Neural cell (in vitro differentiated cells): ENCODE measurements around the gene VSNL1.

Experiments used
- CTCF ChIP-seq: fragments of 450-650 bp; IDR thresholded peaks from 2 replicates; pipeline ENCODE4 v1.5.1; 2014; ENCODE audit warnings: antibody characterized with exemption, mild to moderate bottlenecking, moderate library complexity; ENCODE audit not compliant: poor library complexity, severe bottlenecking
- EP300 ChIP-seq: fragments of 450-650 bp; conservative IDR thresholded peaks from 2 replicates; pipeline ENCODE4 v1.6.1; 2014; ENCODE audit warnings: antibody characterized with exemption, mild to moderate bottlenecking, moderate library complexity; ENCODE audit not compliant: poor library complexity, severe bottlenecking
- EZH2 ChIP-seq: fragments of 200-600, 300-800 bp; shearing (Covaris generic), sonication (generic); IDR thresholded peaks from 2 replicates; pipeline ENCODE4 v1.6.1; 2014; ENCODE audit warnings: antibody characterized with exemption, low read length, borderline replicate concordance, mild to moderate bottlenecking; ENCODE audit not compliant: insufficient read depth, poor library complexity, severe bottlenecking
- RAD21 ChIP-seq: fragments of 450-650 bp; conservative IDR thresholded peaks from 2 replicates; pipeline ENCODE4 v1.6.1; 2014; ENCODE audit warnings: antibody characterized with exemption, mild to moderate bottlenecking, moderate library complexity
- SMC3 ChIP-seq: fragments of 450-650 bp; conservative IDR thresholded peaks from 2 replicates; pipeline ENCODE4 v1.6.1; 2014; ENCODE audit warnings: antibody characterized with exemption, mild to moderate bottlenecking, moderate library complexity; ENCODE audit not compliant: poor library complexity
- TF ChIP-seq, protein P1 (sequence below): IDR thresholded peaks from 2 replicates; pipeline ENCODE4 v1.6.1; 2012; ENCODE audit warnings: borderline replicate concordance

DNA sequence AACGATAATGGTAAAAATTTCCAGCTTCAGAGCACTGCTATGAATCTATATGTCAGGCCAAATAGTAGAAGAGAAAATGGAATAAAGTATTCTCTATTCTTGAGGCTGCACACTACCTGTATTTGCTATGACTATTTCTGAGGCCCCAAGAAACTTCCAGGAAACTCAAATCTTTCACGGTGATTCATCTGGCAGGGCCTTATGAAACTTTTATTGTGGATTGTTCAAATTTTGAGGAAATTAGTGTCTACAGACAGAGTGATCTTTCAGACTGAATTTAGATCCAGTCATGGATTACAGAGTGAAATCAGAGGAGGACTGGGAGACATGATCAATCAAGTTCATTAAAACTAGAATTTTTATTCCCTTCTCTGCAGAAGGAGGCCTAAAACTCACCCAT, 4.1 kb upstream of the VSNL1 start:
- TF ChIP-seq EZH2 (no peak), CTCF (no peak), SMC3 (no peak), EP300 (no peak), RAD21 (no peak)
- TF ChIP-seq, protein P1, sequence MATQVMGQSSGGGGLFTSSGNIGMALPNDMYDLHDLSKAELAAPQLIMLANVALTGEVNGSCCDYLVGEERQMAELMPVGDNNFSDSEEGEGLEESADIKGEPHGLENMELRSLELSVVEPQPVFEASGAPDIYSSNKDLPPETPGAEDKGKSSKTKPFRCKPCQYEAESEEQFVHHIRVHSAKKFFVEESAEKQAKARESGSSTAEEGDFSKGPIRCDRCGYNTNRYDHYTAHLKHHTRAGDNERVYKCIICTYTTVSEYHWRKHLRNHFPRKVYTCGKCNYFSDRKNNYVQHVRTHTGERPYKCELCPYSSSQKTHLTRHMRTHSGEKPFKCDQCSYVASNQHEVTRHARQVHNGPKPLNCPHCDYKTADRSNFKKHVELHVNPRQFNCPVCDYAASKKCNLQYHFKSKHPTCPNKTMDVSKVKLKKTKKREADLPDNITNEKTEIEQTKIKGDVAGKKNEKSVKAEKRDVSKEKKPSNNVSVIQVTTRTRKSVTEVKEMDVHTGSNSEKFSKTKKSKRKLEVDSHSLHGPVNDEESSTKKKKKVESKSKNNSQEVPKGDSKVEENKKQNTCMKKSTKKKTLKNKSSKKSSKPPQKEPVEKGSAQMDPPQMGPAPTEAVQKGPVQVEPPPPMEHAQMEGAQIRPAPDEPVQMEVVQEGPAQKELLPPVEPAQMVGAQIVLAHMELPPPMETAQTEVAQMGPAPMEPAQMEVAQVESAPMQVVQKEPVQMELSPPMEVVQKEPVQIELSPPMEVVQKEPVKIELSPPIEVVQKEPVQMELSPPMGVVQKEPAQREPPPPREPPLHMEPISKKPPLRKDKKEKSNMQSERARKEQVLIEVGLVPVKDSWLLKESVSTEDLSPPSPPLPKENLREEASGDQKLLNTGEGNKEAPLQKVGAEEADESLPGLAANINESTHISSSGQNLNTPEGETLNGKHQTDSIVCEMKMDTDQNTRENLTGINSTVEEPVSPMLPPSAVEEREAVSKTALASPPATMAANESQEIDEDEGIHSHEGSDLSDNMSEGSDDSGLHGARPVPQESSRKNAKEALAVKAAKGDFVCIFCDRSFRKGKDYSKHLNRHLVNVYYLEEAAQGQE = no peak
